Measurements from ENCODE around the gene TMEM107.

- no peak for TF ChIP-seq CTCF (IDR thresholded peaks at IDR 0.05; ENCODE audit: insufficient read depth, low read length, poor library complexity, severe bottlenecking)
- no peak for TF ChIP-seq EZH2phosphoT487 (conservative IDR thresholded peaks at IDR 0.05; ENCODE audit: low read length)
Measured at GRCh38 chr17:8186787-8187516, 10.8 kb upstream of the TMEM107 start.
